Panc1 (cell line): ENCODE results near the gene TMEM248.
"Not testable (repeated sequence)": the region's sequence is repeated elsewhere in the genome, so short reads cannot be mapped to it uniquely, and the experiment has no call there.

Experiments used
- CTCF ChIP-seq: fragments of 450-650 bp; IDR thresholded peaks from 2 replicates; pipeline ENCODE4 v1.5.1; 2017; ENCODE audit warnings: mild to moderate bottlenecking
- POLR2AphosphoS5 ChIP-seq: IDR thresholded peaks from 2 replicates; pipeline ENCODE4 v1.6.1; 2012; ENCODE audit warnings: mild to moderate bottlenecking, low read depth, low read length, moderate library complexity
- REST ChIP-seq, 2 experiments: IDR thresholded peaks; 2 replicates each; pipeline ENCODE4 v1.6.1; 2011 to 2012; ENCODE audit warnings: low read depth in 2 of 2, control low read depth in 1 of 2, low read length in 1 of 2, mild to moderate bottlenecking in 1 of 2, moderate library complexity in 1 of 2; ENCODE audit not compliant: insufficient read depth in 1 of 2
- TCF7L2 ChIP-seq: IDR thresholded peaks from 2 replicates; pipeline ENCODE4 v1.6.1; 2011; ENCODE audit warnings: mild to moderate bottlenecking, low read depth, low read length, inconsistent platforms

DNA sequence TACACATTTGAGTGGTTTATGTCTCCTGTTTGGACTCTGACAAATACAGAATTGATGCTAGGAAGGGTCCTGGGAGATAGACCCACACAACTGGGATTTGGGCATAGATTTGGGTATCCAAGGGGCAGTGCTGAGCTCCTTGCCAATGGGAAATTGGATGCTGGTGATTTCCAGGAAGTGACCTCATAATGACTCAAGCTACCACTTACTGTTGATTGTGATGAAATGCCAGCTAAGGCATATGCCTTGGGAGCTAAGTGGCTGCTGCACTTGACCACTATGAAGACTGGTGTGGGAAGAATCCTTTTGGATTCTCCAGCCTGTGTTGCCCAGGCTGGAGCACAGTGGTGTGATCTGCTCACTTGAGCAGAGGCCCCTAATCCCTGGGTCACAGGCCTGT lies 36.5 kb upstream of the TMEM248 start:
- not testable (repeated sequence) for TF ChIP-seq TCF7L2; CTCF; POLR2AphosphoS5; REST (IDR thresholded peaks at IDR 0.05; ENCODE audit: insufficient read depth in 1 of 2, low read depth in 2 of 2, low read length in 1 of 2)
